WERI-Rb-1 (cell line): ENCODE results near the gene RGS2.

ENCODE experiments used
- DNase-seq: peaks from one replicate; pipeline ENCODE4 v3.0.0-alpha.2; 2020
- H3K27ac ChIP-seq: fragments of 250-450 bp; sonication (Bioruptor Pico); 2 replicates; pipeline ENCODE4 v1.5.1; 2020; ENCODE audit warnings: mild to moderate bottlenecking, moderate library complexity
- H3K27me3 ChIP-seq: fragments of 250-450 bp; sonication (Bioruptor Pico); 2 replicates; pipeline ENCODE4 v1.5.1; 2021; ENCODE audit warnings: mild to moderate bottlenecking, low read depth, moderate library complexity; ENCODE audit not compliant: insufficient read depth, severe bottlenecking
- H3K36me3 ChIP-seq: fragments of 250-450 bp; sonication (Bioruptor Pico); 2 replicates; pipeline ENCODE4 v1.5.1; 2020; ENCODE audit warnings: mild to moderate bottlenecking, moderate library complexity
- H3K4me3 ChIP-seq: 2 replicates; pipeline ENCODE4 v1.5.1; 2011; ENCODE audit warnings: low read depth, mild to moderate bottlenecking, control low read depth, low read length
- H3K9me3 ChIP-seq: fragments of 250-450 bp; sonication (Bioruptor Pico); 2 replicates; pipeline ENCODE4 v1.5.1; 2021; ENCODE audit warnings: mild to moderate bottlenecking, moderate library complexity; ENCODE audit not compliant: severe bottlenecking
- CTCF ChIP-seq: IDR thresholded peaks from 2 replicates; pipeline ENCODE4 v1.5.1; 2011; ENCODE audit warnings: low read depth, mild to moderate bottlenecking, control low read depth, inconsistent platforms, low read length

Gene RGS2

GRCh38 chr1:192766009-192766625, 42.7 kb upstream of the RGS2 start:
- Histone ChIP-seq H3K27me3 (no peaks in the 10 kb centered on the region), H3K36me3 (no peaks in the 10 kb centered on the region), H3K4me3 (no peak overlapping the region), H3K27ac (no peak overlapping the region), H3K9me3 (no peaks in the 10 kb centered on the region)
- no peak for DNase-seq
- no peak for TF ChIP-seq CTCF

DNA sequence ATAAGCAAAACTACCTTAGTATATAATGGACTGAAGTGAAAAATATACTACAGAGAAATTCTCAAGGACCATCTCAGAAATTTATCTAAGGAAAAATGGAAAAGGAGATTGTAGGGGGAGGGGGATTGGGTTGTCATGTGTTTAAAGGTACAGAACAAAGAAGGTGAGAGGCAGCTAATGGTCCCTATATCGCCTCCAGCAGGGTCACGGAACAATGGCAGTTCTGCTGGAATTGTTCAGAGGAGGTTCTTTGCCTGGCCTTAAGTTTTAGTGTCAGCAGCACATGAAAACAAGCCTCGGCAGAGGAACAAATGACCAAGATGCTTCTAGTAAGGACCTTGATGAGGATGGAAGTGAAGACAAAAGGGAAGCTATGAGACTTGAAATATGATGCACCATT, 42.0 kb upstream of the RGS2 start:
- no peak for DNase-seq
- H3K9me3 ChIP-seq: no peaks in the 10 kb centered on the region
- no peak overlapping the region for H3K4me3 ChIP-seq
- no peaks in the 10 kb centered on the region for H3K27me3 ChIP-seq
- no peak overlapping the region for H3K27ac ChIP-seq
- TF ChIP-seq CTCF: no peak
- H3K36me3 ChIP-seq: no peaks in the 10 kb centered on the region

DNA sequence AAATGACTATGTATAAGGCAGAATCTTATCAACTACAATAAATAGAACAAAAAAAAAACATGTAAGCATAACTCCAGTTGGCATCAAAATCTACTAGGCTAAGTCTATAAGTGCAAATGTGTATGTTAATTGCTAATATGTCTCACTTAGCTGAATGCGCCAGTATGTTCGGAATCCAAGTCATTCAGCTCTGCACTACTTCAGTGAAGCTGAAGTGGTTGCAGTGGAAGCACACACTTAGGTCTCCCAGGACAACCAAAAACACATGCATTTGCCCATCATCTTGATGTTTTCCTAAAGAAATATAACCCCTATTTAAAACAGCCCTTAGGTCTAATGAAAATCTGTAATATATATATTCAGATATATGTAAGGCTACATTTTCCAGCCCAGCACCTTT, 41.0 kb upstream of the RGS2 start:
- Histone ChIP-seq H3K27ac (no peak overlapping the region), H3K27me3 (no peaks in the 10 kb centered on the region), H3K9me3 (no peaks in the 10 kb centered on the region), H3K4me3 (no peak overlapping the region), H3K36me3 (no peaks in the 10 kb centered on the region)
- TF ChIP-seq CTCF: no peak
- DNase-seq: no peak

GRCh38 chr1:192768463-192768862, 40.4 kb upstream of the RGS2 start:
- no peak for DNase-seq
- TF ChIP-seq CTCF: no peak
- H3K36me3 ChIP-seq: no peaks in the 10 kb centered on the region

GRCh38 chr1:192771341-192771740, 37.5 kb upstream of the RGS2 start:
- no peak for TF ChIP-seq CTCF
- Histone ChIP-seq H3K36me3 (no peaks in the 10 kb centered on the region), H3K9me3 (no peaks in the 10 kb centered on the region), H3K4me3 (no peak overlapping the region), H3K27ac (no peak overlapping the region), H3K27me3 (no peaks in the 10 kb centered on the region)
- no peak for DNase-seq

More at GRCh38 chr1:192768463-192768862, 40.4 kb upstream of the RGS2 start:
- no peak overlapping the region for H3K4me3 ChIP-seq
- H3K27ac ChIP-seq: no peak overlapping the region
- no peaks in the 10 kb centered on the region for H3K27me3 ChIP-seq
- no peaks in the 10 kb centered on the region for H3K9me3 ChIP-seq

DNA sequence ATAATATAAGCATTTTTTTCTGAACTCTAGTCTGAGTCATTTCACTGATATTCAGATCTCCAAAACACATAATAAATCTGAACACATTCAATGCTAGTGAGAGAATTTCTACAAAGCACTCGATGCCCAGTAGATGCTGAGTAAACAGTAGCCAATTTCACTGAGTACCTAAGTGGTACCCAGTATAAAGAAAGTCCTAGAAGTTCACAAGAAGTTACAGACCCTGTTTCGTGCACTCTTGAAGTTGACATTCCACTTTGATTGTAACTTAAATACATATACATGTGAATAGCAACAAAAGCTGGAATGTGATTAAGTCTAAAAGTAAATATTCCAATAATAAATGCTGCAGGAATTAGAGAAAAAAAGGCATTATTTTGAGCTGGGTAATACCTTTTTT, 33.2 kb upstream of the RGS2 start:
- Histone ChIP-seq H3K4me3 (no peak overlapping the region), H3K36me3 (no peaks in the 10 kb centered on the region), H3K9me3 (no peaks in the 10 kb centered on the region), H3K27ac (no peak overlapping the region), H3K27me3 (no peaks in the 10 kb centered on the region)
- TF ChIP-seq CTCF: no peak
- DNase-seq: no peak
